H9 (cell line): ENCODE data around the gene ADAM23. TPM values are rescaled to one million over a fixed set of nuclear protein-coding genes. Genes with fewer than 3 reads are reported as not detected.

ENCODE experiments used
- DNase-seq: peaks from one replicate; pipeline ENCODE4 v3.0.0-alpha.2; 2017
- H2AFZ ChIP-seq: one replicate; pipeline ENCODE4 v1.6.1; 2013; ENCODE audit warnings: mild to moderate bottlenecking, low read length, control low read depth, moderate library complexity
- H2AK5ac ChIP-seq: 2 replicates; pipeline ENCODE4 v1.6.1; 2013; ENCODE audit warnings: low read length, control low read depth, mixed read lengths; ENCODE audit not compliant: insufficient read length
- H2BK120ac ChIP-seq: one replicate; pipeline ENCODE4 v1.6.1; 2013; ENCODE audit warnings: low read depth, mild to moderate bottlenecking, low read length, control low read depth, inconsistent platforms; ENCODE audit not compliant: poor library complexity, severe bottlenecking
- H2BK12ac ChIP-seq: 2 replicates; pipeline ENCODE4 v1.6.1; 2013; ENCODE audit warnings: low read length, control low read depth, mixed read lengths, low read depth; ENCODE audit not compliant: insufficient read length
- H2BK15ac ChIP-seq: 2 replicates; pipeline ENCODE4 v1.6.1; 2013; ENCODE audit warnings: low read depth, low read length, control low read depth
- H2BK20ac ChIP-seq: one replicate; pipeline ENCODE4 v1.6.1; 2013; ENCODE audit warnings: low read depth, mild to moderate bottlenecking, low read length, control low read depth, inconsistent platforms; ENCODE audit not compliant: poor library complexity, severe bottlenecking
- H2BK5ac ChIP-seq: 2 replicates; pipeline ENCODE4 v1.6.1; 2013; ENCODE audit warnings: low read length, control low read depth, mixed read lengths; ENCODE audit not compliant: insufficient read length
- H3K14ac ChIP-seq: 2 replicates; pipeline ENCODE4 v1.6.1; 2013; ENCODE audit warnings: low read length, control low read depth; ENCODE audit not compliant: insufficient read depth
- H3K18ac ChIP-seq: 2 replicates; pipeline ENCODE4 v1.6.1; 2013; ENCODE audit warnings: low read depth, mild to moderate bottlenecking, mixed read lengths, low read length, control low read depth; ENCODE audit not compliant: insufficient read length
- H3K23ac ChIP-seq: 2 replicates; pipeline ENCODE4 v1.6.1; 2013; ENCODE audit warnings: low read length, control low read depth, mixed read lengths, low read depth; ENCODE audit not compliant: insufficient read length
- H3K23me2 ChIP-seq: 2 replicates; pipeline ENCODE4 v1.6.1; 2013; ENCODE audit warnings: low read depth, mild to moderate bottlenecking, mixed read lengths, low read length, control low read depth; ENCODE audit not compliant: insufficient read length, poor library complexity, severe bottlenecking
- H3K27ac ChIP-seq: 2 replicates; pipeline ENCODE4 v1.5.1; 2013; ENCODE audit warnings: low read length, control low read depth, mixed read lengths, low read depth; ENCODE audit not compliant: insufficient read length
- H3K27me3 ChIP-seq: 2 replicates; pipeline ENCODE4 v1.6.1; 2013; ENCODE audit warnings: low read length, control low read depth, inconsistent platforms; ENCODE audit not compliant: insufficient read depth
- H3K4ac ChIP-seq: 2 replicates; pipeline ENCODE4 v1.6.1; 2013; ENCODE audit warnings: low read depth, mild to moderate bottlenecking, control low read depth, inconsistent platforms, low read length, moderate library complexity
- H3K4me1 ChIP-seq: 2 replicates; pipeline ENCODE4 v1.6.1; 2013; ENCODE audit warnings: low read length, control low read depth, inconsistent platforms; ENCODE audit not compliant: insufficient read depth
- H3K4me2 ChIP-seq: 2 replicates; pipeline ENCODE4 v1.6.1; 2013; ENCODE audit warnings: low read length, control low read depth, mixed read lengths; ENCODE audit not compliant: insufficient read length, insufficient read depth
- H3K56ac ChIP-seq: 2 replicates; pipeline ENCODE4 v1.6.1; 2013; ENCODE audit warnings: low read depth, mild to moderate bottlenecking, mixed read lengths, low read length, control low read depth; ENCODE audit not compliant: insufficient read length
- H3K79me1 ChIP-seq: 2 replicates; pipeline ENCODE4 v1.6.1; 2013; ENCODE audit warnings: low read depth, mild to moderate bottlenecking, moderate library complexity, low read length, control low read depth, inconsistent platforms; ENCODE audit not compliant: insufficient read depth, poor library complexity, severe bottlenecking
- H3K79me2 ChIP-seq: 2 replicates; pipeline ENCODE4 v1.6.1; 2013; ENCODE audit warnings: low read length, control low read depth, inconsistent platforms; ENCODE audit not compliant: insufficient read depth
- H3K9ac ChIP-seq: 2 replicates; pipeline ENCODE4 v1.6.1; 2013; ENCODE audit warnings: low read length, control low read depth, mixed read lengths; ENCODE audit not compliant: insufficient read length; ENCODE audit errors: extremely low read depth
- H3K9me3 ChIP-seq: one replicate; pipeline ENCODE4 v1.6.1; 2013; ENCODE audit warnings: low read depth, low read length, inconsistent platforms; ENCODE audit not compliant: control insufficient read depth
- H3T11ph ChIP-seq: one replicate; pipeline ENCODE4 v1.6.1; 2013; ENCODE audit warnings: mild to moderate bottlenecking, low read length, control low read depth, inconsistent platforms
- H4K20me1 ChIP-seq: one replicate; pipeline ENCODE4 v1.6.1; 2013; ENCODE audit not compliant: control insufficient read depth, insufficient read length, insufficient read depth
- H4K5ac ChIP-seq: 2 replicates; pipeline ENCODE4 v1.6.1; 2013; ENCODE audit warnings: low read depth, mild to moderate bottlenecking, mixed read lengths, low read length, control low read depth; ENCODE audit not compliant: insufficient read length
- H4K8ac ChIP-seq: replicated peaks from 2 replicates; pipeline ENCODE4 v1.6.1; 2013; ENCODE audit warnings: low read length, control low read depth, mixed read lengths, low read depth; ENCODE audit not compliant: insufficient read length
- H4K91ac ChIP-seq: 2 replicates; pipeline ENCODE4 v1.6.1; 2013; ENCODE audit warnings: low read depth, mild to moderate bottlenecking, moderate library complexity, mixed read lengths, low read length, control low read depth; ENCODE audit not compliant: insufficient read length
- H3K27ac Mint-ChIP-seq, 3 experiments: 2 replicates in 2 of 3; 3 replicates in 1 of 3; pipeline ENCODE4 v1.8.0; 2020 to 2021; ENCODE audit warnings: mixed read lengths in 3 of 3, mild to moderate bottlenecking in 1 of 3, moderate library complexity in 1 of 3
- H3K27me3 Mint-ChIP-seq: 2 replicates; pipeline ENCODE4 v1.8.0; 2021; ENCODE audit warnings: low read depth, mild to moderate bottlenecking, moderate library complexity, mixed read lengths
- H3K36me3 Mint-ChIP-seq, 3 experiments: 2 replicates in 2 of 3; 3 replicates in 1 of 3; pipeline ENCODE4 v1.8.0; 2020 to 2021; ENCODE audit warnings: low read depth in 3 of 3, mixed read lengths in 3 of 3; ENCODE audit not compliant: insufficient read depth in 1 of 3
- H3K4me1 Mint-ChIP-seq, 2 experiments: 2 replicates each; pipeline ENCODE4 v1.8.0; 2020; ENCODE audit warnings: mixed read lengths in 2 of 2
- H3K4me3 Mint-ChIP-seq, 2 experiments: 2 replicates in 1 of 2; 3 replicates in 1 of 2; pipeline ENCODE4 v1.8.0; 2020 to 2021; ENCODE audit warnings: mild to moderate bottlenecking in 2 of 2, mixed read lengths in 2 of 2, moderate library complexity in 1 of 2
- H3K9me3 Mint-ChIP-seq, 2 experiments: 2 replicates in 1 of 2; 3 replicates in 1 of 2; pipeline ENCODE4 v1.8.0; 2020; ENCODE audit warnings: mild to moderate bottlenecking in 2 of 2, mixed read lengths in 2 of 2, moderate library complexity in 1 of 2
- CTCF ChIP-seq: fragments of 200-600 bp; sonication (generic); conservative IDR thresholded peaks from 3 replicates; pipeline ENCODE4 v1.8.0; 2021; ENCODE audit warnings: antibody characterized with exemption, mild to moderate bottlenecking
- total RNA-seq: library from RNA; stranded (reverse); gene quantifications from 2 replicates; pipeline ENCODE4 v1.2.1, GENCODE V29; 2021

Gene ADAM23
- total RNA-seq, 1 experiment from 2014 or later, result 21.4 TPM

- H3K9me3 Mint-ChIP-seq, result no peaks in the 10 kb centered on the region
- Histone ChIP-seq H3K14ac (no peak overlapping the region), H4K20me1 (no peaks in the 10 kb centered on the region), H2BK5ac (no peak overlapping the region), H3T11ph (no peak overlapping the region), H3K9ac (no peak overlapping the region), H4K91ac (no peak overlapping the region), H4K8ac (no peak overlapping the region), H3K9me3 (no peaks in the 10 kb centered on the region), H3K4me2 (no peak overlapping the region), H2BK20ac (no peak overlapping the region), H4K5ac (no peak overlapping the region), H2BK12ac (no peak overlapping the region), H3K27ac (no peak overlapping the region), H3K79me2 (no peaks in the 10 kb centered on the region), H2AFZ (no peak overlapping the region), H3K4me1 (no peaks in the 10 kb centered on the region), H2BK15ac (no peak overlapping the region), H3K4ac (no peak overlapping the region), H3K56ac (no peak overlapping the region), H3K23me2 (no peaks in the 10 kb centered on the region), H3K18ac (no peak overlapping the region), H3K23ac (no peak overlapping the region), H3K79me1 (no peaks in the 10 kb centered on the region), H2BK120ac (no peak overlapping the region), H2AK5ac (no peak overlapping the region), H3K27me3 (no peaks in the 10 kb centered on the region)
- H3K4me3 Mint-ChIP-seq, result no peak overlapping the region
- DNase-seq, result no peak
- H3K27me3 Mint-ChIP-seq, result no peaks in the 10 kb centered on the region
- H3K36me3 Mint-ChIP-seq, result no peaks in the 10 kb centered on the region
- peaks cover 14 to 21% of the 10 kb centered on the region in 2 experiments for H3K4me1 Mint-ChIP-seq
- no peak overlapping the region; a peak in 1 of 7 replicates for H3K27ac Mint-ChIP-seq
- TF ChIP-seq CTCF, result no peak
These were observed 9.6 kb upstream of the ADAM23 start for GRCh38 chr2:206433686-206434085.
